H1 (cell line): ENCODE data around the gene NTRK1. TPM values are rescaled to one million over a fixed set of nuclear protein-coding genes. Genes with fewer than 3 reads are reported as not detected.

ENCODE experiments used
- ASH2L ChIP-seq: fragments of 200-600, 300-600 bp; sonication (generic); IDR thresholded peaks from one replicate; pipeline ENCODE4 v1.7.1; 2017; ENCODE audit warnings: low read length
- CHD7 ChIP-seq: fragments of 300-600 bp; sonication (generic); IDR thresholded peaks from 2 replicates; pipeline ENCODE4 v1.7.1; 2012; ENCODE audit warnings: low read length, moderate library complexity, mild to moderate bottlenecking, inconsistent platforms; ENCODE audit not compliant: insufficient replicate concordance
- CTBP2 ChIP-seq: IDR thresholded peaks from 2 replicates; pipeline ENCODE4 v1.7.0; 2011; ENCODE audit warnings: borderline replicate concordance, mild to moderate bottlenecking, moderate library complexity, mixed read lengths, low read length; ENCODE audit not compliant: insufficient read depth, insufficient read length
- GABPA ChIP-seq: IDR thresholded peaks from 2 replicates; pipeline ENCODE4 v1.6.1; 2011; ENCODE audit warnings: mild to moderate bottlenecking, low read length, moderate library complexity, borderline replicate concordance; ENCODE audit not compliant: insufficient read depth
- SUZ12 ChIP-seq: fragments of 200-600 bp; sonication (generic); IDR thresholded peaks from 2 replicates; pipeline ENCODE4 v1.6.1; 2012; ENCODE audit warnings: mild to moderate bottlenecking, inconsistent platforms, low read length, moderate library complexity, mixed read lengths
- polyA plus RNA-seq, 7 experiments: library from polyadenylated mRNA; depleted of rRNA in 3 of 7; stranded (reverse) in 5 of 7; unstranded in 2 of 7; fragments of >200 nt in 5 of 7; fragments of 200-250 nt in 2 of 7; gene quantifications; 1 replicate in 5 of 7; 2 replicates in 1 of 7; 4 replicates in 1 of 7; pipeline versions ENCODE4 v1.2.1 to v1.2.3, GENCODE V29; 2011 to 2013; ENCODE audit warnings: missing spikeins in 2 of 7, mixed read lengths in 2 of 7
- total RNA-seq: library from RNA; stranded (reverse); fragmentation: NEBNext Ultra II Directional; extraction: Animal tissue kit (Norgen Biotek cat#: 25700); gene quantifications from 2 replicates; pipeline ENCODE4 v1.2.1, GENCODE V29; 2021
- TF ChIP-seq, protein P1 (sequence below), 3 experiments: IDR thresholded peaks; 1 replicate in 2 of 3; 2 replicates in 1 of 3; pipeline versions ENCODE4 v1.5.1 to v1.6.1; 2011; ENCODE audit warnings: low read length in 3 of 3, mild to moderate bottlenecking in 3 of 3, inconsistent platforms in 2 of 3, low read depth in 1 of 3, moderate library complexity in 1 of 3; ENCODE audit not compliant: insufficient read depth in 1 of 3; ENCODE audit errors: control extremely low read depth in 1 of 3

The NTRK1 gene
- total and polyA plus RNA-seq, 2 of the 8 experiments (the other 6 are each of a cell fraction or from before 2014, with no cell fraction given) = 0.12 to 0.24 TPM

DNA sequence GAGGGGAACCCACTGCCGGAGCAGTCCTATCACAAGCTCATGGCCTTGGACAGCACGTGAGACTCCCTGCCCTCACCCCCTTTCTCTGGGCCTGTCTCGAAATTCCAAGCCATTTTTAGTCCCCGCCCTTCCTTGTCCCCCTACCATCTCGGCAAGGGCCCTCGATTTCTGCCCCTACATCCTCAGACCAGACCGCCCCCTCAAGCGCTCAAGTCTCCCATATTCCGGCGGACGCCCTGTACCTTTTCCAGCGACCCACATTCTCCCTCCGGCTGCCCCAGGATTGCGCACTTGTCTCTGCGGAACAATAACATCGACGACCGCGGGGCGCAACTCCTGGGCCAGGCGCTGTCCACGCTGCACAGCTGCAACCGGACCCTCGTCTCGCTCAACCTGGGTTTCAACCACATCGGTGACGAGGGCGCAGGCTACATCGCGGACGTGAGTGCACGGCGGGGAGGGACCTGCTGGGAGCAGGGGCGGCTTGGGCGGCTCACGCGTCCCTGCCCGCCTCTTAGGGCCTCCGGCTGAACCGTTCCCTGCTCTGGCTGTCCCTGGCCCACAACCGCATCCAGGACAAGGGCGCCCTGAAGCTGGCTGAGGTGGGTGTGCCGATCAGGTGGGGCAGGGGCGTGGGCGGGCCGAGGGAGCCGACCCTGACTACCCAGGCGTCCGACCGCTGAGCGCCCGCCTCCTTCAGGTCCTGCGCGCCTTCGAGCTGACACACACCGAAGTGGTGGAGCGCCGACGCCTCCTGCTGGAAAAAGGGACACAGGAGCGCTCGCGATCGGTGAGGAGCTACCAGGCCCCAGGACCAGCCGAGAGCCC lies 66.8 kb downstream of the NTRK1 start (continued):
- no peak for TF ChIP-seq CHD7
- TF ChIP-seq CTBP2 = peak; percentile 67
- TF ChIP-seq SUZ12 = peak; percentile 80
- peak; percentile 77 for TF ChIP-seq ASH2L
- TF ChIP-seq, protein P1, sequence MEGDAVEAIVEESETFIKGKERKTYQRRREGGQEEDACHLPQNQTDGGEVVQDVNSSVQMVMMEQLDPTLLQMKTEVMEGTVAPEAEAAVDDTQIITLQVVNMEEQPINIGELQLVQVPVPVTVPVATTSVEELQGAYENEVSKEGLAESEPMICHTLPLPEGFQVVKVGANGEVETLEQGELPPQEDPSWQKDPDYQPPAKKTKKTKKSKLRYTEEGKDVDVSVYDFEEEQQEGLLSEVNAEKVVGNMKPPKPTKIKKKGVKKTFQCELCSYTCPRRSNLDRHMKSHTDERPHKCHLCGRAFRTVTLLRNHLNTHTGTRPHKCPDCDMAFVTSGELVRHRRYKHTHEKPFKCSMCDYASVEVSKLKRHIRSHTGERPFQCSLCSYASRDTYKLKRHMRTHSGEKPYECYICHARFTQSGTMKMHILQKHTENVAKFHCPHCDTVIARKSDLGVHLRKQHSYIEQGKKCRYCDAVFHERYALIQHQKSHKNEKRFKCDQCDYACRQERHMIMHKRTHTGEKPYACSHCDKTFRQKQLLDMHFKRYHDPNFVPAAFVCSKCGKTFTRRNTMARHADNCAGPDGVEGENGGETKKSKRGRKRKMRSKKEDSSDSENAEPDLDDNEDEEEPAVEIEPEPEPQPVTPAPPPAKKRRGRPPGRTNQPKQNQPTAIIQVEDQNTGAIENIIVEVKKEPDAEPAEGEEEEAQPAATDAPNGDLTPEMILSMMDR (IDR thresholded peaks at IDR 0.05; ENCODE audit: control extremely low read depth in 1 of 3, insufficient read depth in 1 of 3, low read depth in 1 of 3, low read length in 3 of 3) = peak; percentile 90 to 92 (median 92)
- TF ChIP-seq GABPA = 0 out of 2 replicates have a peak, but pooled peaks have one; percentile 58
